Measurements from ENCODE around the gene ARHGEF6.

Gene ARHGEF6

DNA sequence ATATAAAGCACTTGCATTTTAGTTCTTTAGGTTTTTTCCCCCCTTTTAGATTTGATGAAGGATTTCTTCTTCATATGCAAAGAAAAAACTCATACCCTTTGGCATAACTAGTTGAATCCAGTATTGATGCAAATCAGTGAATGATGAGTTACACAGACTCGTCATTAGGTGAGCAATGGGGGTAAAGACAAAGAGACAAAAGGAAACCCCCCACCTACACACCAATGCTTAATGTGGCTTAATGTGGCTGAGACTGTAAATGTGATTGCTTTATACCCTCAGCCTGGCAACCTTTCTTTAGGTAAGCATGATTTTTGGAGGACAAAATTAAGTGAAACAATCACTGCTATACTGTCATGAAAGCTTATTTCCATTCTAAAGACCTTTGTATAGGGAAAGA, 93.3 kb downstream of the ARHGEF6 start:
- no peak for DNase-seq

DNA sequence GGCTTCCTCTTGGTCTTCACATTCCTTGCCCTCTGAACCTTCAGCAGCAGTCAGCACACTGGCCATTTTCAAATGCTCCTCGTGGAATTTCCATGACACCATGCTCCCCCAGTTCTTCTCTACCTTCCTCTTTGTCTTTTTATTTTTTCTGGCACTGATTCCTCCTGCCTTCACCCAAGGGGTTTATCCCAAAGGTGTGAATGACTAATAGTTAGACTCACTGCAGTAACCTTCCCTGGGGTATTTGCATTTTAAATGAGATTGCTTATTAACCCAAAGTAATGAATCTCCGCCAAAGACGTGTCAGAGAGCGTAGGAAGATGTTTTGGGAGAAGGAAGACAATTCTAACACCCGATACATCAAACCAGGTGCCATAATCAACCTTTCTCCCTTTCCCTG, 96.6 kb downstream of the ARHGEF6 start:
- no peak for DNase-seq

DNA sequence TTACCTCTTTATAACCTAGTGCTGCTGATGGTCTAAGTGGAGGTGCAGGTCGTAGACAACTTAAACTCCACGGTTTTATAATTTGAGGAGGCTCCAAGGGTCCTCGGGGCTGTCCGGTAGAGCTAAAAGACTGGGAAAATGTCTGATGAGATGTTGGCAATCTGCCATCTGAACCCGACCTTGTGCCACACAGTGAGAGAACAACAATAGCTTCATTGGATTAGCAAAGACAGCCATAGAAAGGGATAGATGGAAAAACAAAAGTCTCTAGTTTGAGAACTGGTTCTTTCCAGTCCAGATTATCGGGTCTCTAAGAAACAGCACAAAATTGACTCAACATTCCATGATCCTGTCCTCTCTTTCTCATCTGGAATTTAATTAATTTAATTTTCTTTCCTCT, 101.2 kb downstream of the ARHGEF6 start:
- DNase-seq, result no peak

DNA sequence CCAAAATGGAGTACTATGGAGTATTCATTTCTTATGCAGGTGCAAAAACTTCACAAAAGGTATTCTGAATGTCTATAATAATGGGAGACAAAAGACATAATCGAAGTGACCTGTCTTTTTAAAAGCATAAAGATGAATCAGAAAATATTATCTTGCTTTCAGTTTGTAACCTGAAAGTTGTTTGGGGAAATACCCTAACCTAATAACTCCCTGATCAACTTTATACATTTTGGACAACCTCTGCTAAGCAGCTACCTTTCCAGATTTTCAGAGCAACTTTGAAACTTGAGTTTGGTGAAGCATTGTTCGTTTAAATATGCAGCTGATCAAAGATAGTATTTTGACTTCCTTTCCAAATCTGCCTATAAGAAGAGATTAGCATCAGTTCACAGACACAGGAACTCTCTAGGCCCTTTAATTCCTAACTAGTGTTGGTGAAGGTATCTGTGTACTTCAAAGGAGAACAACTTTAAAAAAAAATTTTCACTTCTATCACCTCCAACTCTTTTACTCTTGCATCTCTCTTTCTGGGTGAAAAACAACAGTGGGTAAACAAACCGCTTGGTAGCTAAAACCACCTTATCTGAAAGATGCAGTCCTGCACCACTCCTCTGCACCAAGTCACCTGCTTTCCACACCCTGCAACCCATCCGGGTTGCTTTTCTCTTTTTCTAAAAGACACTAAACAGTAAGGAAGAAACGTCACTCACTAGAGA, 106.3 kb downstream of the ARHGEF6 start:
- DNase-seq, result no peak

DNA sequence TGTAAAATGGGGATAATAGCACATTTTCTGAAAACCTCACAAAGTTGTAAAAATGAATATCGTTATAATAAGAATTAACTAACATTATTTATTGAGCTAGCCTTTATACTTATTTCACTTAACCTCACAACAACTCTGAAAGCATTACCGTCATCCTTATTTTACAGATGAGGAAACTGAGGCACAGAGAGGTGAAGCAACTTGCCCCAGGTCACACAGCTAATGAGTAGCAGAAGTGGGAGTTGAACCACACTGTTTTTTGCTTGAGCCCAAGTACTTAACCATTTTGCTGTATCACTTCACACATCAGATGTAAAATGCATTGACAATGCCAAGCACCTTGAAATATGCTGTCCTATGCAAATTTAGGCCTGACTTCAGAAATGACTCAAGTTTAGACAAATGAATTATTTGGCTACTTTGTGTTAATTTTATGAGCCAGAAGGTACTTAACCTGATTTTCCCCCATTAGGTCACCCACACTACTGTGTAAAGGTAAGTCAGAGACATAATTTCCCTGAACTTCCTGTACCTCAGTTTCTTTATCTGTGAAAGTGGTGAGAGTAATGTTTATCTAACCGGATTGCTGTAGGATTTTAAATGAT, 109.6 kb downstream of the ARHGEF6 start:
- DNase-seq, result no peak

DNA sequence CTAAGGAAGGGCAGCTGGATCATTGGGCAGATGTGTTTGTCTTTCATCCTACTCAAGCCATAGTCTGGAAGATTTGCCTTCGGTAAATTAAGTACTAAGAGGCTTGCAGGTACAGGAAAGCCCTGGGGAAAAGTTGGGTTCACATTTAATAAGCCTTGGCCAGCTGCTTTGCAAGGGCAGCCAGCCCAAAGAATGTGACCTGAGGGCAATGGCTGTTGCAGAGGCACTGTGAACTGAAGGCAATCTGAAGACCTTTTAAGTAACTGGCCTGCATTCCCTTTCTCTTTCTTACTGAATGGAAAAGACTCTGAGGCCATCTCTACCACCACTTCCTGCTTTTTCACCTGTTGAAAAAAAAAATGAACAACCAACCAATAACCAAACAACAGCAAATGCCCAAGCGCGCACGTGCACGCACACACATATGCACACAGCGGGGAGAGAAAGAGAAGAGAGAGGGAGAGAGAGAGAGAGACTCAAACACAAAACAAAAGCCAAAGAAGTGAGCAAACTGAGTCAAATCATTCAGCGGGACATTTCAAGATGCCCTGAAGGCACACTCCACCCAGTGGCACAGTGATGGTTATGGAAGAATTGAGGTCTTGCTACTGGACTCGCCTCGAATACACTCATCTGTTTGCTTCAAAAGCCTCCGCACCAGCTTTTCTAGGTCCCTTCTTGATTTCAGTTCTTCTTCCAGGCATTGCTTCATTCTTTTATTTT, 113.1 kb downstream of the ARHGEF6 start:
- no peak for DNase-seq

DNA sequence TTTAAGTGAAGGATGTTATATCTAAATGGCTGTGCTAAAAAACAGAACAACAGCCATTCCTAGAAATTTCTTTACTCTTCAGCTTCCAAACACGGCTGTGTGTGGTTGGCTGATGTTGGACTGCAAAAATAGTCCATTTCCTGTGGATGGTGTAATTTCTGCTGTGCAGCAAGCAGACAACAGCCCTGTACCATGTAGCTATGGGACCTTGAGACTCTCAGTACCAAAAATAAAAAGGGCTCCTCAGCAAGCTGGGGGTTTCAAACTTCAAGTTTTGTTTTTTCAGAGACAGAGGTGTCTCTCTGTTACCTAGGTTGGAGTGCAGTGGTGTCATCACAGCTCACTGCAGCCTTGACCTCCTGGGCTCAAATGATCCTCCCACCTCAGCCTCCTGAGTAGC, 114.6 kb downstream of the ARHGEF6 start:
- DNase-seq, result no peak

DNA sequence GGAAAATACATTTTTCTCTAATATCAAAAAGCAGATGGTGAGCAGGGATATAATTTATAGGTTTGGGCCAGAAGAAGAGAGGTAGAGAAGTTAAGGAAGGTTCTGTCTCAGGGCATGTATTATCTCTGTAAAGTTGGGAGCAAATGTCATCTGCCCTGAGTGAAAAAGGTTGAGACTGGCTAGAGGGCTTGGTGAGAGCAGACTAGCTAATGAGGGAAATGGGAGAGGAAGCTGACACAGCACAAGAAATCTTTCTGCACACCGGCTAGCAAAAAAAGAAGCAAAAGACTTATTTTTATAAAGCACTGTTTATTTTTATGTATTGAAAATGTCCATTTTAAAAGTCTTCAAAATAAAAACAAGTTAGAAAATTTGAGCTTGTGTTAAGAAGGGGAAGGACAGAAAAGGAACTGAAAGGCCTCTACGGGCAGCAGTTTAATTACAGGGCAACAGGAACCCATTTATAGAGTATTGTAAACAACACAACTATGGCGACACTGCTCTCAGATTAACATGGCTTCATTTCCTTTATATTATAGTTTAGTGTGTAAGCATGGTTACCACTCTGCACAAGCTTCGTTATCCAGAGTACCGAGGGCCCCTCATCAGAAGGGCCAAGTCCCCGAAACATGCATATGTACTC, 115.4 kb downstream of the ARHGEF6 start:
- DNase-seq, result no peak

DNA sequence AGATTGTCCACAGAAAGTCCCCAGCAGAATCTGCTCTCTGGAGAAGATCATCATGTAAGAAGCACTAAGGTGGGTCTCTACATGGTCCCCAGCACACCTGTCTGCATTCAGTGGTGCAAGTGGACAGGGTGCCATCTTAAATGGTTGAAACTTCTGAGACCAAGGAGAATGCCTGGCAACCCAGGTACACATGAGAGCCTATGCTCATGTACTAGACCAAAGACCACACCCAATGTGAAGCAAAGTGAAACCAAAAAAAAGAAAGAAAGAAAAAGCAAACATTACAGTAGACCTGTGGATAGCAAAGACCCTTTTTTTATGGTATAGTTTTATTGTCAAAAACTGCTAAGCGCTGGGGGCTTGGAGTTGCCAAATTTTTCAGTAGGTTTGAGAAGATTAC, 117.8 kb downstream of the ARHGEF6 start:
- no peak for DNase-seq

DNA sequence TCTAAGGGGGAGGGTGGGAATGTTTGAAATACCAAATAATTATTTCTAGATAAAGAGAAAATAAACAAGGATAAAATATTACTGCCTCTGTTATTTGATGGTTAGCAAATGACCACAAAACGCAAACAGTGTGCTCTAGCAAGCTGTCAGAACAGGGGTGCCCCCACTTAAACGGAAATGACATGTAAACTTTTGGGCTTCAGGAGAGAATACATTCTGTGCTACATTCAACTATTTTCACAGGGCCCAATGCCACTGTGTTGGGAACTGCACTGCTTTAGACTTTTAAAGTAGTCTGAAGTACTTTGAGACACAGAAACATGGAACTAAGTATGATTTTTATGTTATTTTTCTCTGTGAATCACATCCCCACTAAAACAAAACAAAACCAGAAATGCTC, 118.6 kb downstream of the ARHGEF6 start:
- no peak for DNase-seq

DNA sequence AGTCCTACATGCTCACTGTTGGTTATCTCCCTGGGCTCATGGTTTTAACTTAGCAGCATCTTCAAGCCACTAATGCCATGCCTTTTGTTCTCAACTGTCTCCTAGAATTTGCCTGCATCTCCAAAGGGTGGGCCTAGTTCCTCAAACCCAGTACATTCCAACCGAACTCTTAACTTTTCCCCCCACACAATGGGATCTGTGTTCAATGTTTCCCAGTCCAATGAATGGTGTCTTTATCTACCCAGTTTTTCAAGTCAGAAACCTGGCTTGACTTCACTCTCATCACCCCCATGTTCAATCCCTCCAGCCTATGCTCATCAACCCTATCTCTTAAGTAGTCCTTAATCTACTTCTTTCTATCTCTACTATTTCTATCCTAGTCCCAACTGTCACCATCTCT, 119.8 kb downstream of the ARHGEF6 start:
- no peak for DNase-seq

DNA sequence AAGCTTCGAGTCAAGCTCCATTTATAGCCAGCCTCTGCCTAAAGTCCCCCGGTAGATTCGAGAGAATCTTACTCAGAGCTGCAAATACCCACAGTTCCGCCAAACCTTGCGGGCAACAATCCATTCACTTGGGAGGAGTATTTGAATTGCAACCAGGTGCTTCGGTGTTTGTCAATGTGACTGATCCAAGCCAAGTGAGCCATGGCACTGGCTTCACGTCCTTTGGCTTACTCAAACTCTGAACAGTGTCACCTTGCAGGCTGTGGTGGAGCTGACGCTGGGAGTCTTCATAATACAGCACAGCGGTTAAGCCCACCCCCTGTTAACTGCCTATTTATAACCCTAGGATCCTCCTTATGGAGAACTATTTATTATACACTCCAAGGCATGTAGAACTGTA, 121.6 kb downstream of the ARHGEF6 start:
- no peak for DNase-seq

DNA sequence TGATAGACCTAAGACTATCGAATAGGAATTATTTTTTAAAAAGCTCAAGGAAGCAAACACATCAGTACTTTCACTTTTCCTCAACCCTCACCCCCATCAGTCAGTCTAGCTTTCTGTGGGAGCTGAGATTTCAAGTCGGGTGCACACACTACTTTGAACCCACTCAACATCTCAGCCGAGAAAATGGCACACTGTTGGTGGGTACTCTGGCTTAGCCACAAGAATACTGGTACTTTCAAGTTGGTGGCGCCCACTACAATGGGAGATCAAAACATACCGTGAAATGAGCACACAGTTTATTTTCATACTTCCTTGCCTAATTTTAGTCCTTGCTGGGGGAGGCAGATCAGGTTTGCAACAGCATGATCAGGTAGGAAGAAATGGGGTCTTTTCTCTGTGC, 122.6 kb downstream of the ARHGEF6 start:
- no peak for DNase-seq

DNA sequence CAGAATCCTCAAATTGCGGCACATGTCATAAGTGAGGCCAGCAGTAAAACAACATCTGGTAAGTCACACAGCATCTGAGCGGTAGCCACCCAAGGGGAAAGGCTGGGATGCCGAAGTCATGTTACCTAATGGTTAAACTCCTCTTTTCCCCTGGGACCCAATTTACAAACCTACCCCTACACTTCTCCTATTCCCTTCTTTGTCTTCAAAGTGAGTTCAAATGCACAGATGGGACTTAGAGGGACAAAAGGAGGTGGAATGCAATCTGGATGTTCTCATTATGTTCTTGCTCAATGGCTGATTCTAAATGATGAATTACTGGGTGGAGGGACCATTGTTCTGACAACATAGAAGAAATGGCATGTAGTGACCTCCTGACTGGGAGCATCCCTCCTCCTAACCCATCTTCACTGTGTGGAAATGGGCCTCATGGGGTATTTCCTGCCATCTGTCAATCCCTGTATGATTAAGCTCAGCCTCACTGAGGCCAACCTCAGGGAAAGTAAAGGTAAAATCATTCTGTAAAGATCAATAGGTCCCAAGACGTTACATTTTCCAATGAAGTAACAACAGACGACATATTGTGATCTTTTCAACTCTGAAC, 124.3 kb downstream of the ARHGEF6 start:
- no peak for DNase-seq

DNA sequence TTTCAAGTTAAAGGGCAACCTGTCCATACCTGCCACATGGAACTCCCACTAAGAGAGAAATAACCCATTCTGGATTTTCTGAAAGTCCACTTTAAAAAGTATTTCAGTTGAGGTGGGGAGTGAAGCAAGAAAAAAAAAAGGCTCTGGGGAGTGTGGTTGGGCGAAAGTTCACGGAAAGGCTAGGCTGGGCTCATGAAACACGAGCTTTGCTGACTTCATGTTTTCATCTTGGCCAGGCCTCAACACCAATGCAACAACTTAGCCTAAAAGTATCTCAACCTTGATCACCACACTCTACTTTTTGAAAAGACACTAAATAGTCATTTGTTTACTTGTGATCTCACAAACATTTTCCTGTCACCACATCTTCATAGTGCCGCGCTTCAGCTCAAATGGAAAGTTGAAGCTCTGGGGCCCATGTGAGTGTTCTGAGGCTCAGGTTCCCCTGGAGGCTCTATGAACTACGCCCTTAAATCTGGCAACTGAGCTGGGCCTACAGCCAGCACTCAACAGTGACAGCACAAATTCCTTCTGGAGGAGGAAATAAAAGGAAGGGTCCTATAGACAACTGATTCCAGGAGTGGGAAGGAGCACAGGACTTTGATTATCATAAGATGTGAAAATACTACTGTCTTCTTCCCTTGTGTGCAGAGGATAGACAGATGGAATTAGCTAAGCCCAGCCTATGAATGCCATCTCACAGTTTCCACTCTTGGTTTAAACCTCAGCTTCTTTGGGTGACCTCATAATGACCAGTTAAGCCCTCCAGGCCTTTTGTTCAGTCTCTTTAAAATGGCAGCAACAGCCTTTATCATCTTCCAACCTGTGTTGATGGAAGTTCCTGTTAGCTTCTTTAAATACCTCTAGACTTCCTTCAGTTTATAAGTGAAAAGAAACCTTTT, 127.7 kb downstream of the ARHGEF6 start:
- no peak for DNase-seq

DNA sequence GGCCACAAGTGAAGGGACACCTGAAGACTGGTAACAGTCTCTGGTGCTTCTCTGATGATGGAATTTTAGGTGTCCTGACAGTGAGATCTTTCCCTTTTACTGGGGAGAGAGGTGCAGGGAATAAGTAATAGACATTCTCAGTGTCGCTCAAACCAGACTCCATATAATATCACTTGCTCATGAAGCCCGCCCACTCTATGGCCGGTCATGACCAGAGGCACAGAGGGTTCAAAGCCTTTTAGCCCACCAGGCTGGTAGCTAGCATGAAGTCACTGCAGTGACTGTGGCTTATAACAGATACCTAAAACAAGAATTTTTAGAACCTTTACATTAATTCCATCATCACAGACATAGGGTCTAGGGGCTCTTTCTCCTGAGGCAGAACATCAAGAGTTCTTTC, 129.9 kb downstream of the ARHGEF6 start:
- no peak for DNase-seq

DNA sequence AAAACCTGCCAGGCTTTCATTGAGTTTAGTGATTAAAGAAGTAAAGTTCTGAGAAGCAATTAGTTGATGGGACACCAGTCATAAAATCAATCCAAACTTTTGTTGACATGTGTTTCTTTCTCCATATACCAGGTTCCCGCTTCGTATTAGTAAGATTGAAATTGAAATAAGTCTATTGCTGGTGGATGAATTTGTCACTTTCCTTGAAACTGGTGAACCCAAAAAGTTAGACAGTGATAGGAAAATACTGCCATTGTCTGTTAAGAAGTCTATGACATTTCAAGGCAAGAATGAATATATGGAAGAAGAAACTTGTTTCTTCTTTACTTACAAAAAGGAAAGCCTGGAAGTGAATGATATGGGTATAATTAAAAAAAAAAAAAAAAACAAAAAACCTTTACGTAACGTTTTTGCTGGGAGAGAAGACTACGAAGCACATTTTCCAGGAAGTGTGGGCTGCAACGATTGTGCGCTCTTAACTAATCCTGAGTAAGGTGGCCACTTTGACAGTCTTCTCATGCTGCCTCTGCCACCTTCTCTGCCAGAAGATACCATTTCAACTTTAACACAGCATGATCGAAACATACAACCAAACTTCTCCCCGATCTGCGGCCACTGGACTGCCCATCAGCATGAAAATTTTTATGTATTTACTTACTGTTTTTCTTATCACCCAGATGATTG, 132.9 kb downstream of the ARHGEF6 start, which contains the start of gene CD40LG:
TSS of gene CD40LG (plus strand) at position 482 of the 684 bp plus-strand sequence. CDS start at position 573, 91 bp downstream.
- no peak for DNase-seq

DNA sequence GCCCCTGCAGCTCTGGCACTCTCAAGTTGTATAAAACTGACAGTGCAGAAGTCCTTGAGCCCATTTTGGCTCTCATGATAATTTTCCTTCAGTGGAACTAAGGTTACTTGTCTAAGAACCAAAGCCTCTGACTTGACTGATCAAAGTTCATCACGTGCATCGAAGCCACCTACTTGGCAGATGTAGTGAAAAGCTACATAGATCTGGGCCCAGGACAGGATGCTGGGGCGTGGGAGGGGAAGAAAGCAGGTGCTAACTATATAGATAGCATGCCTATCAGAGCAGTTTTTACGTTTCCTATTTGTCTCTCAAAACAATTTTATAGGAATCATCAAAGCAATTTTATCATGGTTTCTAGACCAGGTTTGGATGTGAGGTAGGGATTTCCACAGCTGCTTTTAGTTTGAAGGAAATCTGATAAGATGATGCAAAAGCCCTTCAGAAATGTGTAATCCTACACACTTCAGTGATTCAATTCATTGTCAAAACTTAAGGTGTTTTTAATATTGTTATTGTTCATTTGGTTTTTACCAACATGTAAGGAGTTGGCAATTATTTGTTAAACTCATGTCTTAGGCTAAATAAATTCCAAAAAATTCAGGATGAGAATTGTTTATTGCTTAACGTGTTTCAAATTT, 134.0 kb downstream of the ARHGEF6 start:
- DNase-seq, result no peak

DNA sequence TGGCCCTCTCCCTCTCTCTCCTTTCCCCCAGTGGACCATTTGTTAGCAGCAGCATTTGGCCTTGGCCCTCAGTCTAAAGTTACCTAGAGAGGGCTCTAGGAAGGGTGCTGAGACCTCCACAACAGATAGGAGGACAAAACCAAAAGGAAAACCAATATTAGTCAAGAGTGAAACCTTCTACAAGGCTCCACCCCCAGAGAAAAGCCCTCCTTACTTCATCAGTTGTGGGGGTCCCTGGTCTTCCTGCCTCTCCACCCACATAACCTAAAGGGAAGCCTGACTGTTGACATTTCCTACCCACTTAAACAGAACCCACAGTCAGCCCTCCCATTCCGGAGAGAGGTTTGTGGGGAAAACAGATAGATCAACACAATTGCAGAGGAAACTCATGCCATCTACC, 137.5 kb downstream of the ARHGEF6 start:
- DNase-seq, result no peak

DNA sequence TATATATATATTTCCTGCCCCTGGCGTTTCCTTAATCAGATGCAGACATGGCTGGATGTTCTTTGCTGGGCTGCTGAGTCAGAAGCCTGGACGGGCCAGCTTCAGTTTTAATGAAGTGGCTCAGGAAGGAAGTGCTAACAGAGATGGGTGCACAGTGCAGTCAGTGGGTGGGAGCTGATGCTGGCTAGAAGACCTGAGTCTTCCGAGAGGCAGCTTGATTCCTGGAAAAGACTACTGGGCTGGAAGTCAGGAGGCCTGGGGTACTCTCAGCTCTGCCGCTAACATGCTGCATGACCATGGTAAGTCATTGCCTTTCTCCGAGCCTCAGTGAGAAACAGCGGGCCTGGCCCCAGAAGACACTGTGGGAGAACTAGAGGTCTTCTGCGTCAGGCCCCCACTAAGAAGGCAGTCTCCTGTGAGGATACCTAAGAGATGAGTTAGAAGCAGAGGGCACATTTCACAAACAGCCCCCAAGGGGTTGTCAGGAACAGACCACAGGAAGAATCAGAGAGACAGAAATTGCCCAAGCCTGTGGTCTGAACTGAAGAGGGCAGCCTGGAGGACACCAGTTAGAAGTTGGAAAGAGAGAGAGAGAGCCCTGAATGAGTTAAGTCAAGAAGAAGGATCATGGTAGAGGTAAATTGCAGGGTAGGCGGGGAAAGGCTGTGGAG, 141.1 kb downstream of the ARHGEF6 start:
- DNase-seq, result no peak

Measured in COR-L47 (cell line).